ENCODE results near the gene VSIR.

VSIR gene

DNA sequence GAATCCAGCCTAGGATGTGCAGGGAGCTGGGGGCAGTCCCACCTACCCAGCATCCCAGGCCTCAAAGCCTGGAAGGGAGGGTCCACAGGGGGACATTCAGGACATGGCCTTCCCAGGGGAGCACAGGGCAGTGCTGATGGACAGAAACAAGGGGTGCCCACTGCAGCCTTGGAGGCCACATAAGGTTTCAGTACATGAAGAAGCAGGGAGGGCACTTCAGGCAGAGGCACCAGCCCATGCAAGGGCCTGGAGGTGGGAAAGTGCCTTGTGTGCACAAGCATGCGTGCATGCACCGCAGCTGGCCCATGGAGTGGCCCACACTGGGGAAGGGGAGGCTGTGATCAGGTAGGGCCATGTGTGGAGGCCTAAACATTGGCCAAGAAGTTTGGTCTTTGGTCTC is 62.8 kb downstream of the VSIR start:
- POLR2A ChIA-PET (ENCODE audit: low non-redundant PET), result no interaction called here
- DNase-seq (ENCODE audit: low spot score), result no peak
- TF ChIP-seq, protein P1, sequence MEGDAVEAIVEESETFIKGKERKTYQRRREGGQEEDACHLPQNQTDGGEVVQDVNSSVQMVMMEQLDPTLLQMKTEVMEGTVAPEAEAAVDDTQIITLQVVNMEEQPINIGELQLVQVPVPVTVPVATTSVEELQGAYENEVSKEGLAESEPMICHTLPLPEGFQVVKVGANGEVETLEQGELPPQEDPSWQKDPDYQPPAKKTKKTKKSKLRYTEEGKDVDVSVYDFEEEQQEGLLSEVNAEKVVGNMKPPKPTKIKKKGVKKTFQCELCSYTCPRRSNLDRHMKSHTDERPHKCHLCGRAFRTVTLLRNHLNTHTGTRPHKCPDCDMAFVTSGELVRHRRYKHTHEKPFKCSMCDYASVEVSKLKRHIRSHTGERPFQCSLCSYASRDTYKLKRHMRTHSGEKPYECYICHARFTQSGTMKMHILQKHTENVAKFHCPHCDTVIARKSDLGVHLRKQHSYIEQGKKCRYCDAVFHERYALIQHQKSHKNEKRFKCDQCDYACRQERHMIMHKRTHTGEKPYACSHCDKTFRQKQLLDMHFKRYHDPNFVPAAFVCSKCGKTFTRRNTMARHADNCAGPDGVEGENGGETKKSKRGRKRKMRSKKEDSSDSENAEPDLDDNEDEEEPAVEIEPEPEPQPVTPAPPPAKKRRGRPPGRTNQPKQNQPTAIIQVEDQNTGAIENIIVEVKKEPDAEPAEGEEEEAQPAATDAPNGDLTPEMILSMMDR (conservative IDR thresholded peaks at IDR 0.05; ENCODE audit: low read depth), result no peak
- CTCF ChIA-PET, result interaction anchor here (2.5 kb wide), 1 partner anchor 10 kb away, joined by 7 read pairs; no protein-coding TSS in a partner anchor
- 0 out of 2 replicates have a peak overlapping the region, but pooled peaks have one; percentile 22 for H3K27ac ChIP-seq

DNA sequence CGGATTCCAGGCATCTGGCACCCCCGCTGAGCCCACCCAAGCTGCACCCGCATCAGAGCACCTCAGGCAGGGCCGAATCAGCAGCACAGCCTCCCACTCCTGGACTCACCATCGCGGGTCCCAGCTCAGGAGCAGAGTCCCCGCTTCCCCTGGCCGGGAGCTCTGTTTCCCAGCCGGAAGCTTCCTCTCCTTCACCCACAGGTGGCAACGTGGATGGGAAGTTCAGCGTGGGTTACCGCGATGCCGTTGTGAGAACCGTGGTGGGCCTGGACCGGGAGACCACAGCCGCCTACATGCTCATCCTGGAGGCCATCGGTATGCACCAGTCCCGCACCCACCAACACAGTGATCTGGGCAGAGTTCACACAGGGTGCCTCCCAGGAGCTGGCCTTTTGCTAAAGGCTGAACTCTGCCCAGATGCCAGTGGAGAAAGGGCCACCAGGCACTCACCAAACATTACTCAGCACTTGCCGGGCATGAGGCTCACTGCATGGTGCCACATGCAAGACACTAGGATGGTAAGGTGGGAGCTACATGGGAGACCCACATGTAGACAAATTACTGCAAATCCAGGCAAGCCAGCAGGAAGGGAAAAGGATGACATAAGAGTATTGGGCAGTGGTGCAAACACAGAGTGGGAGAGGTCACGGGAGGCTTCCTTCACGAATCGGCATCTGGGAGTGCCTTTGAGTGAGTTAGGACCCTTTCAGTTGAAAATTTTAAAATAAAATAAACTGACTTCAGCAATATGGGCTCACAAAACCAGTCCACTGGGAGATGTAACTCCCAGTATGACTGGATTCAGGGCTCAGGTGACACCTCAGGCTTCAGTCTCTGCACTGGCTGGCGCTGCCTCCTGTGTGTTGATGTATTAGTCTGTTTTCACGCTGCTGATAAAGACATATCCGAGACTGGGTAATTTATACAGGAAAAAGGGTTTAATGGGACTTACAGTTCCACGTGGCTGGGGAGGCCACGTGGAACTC is 64.1 kb downstream of the VSIR start:
- CTCF ChIA-PET, result interaction anchor here (0.5 to 4.9 kb wide), 20 partner anchors 9 to 398 kb away, joined by 3 to 23 read pairs (median 5); partner anchors contain the start of genes SLC29A3 and VSIR
- POLR2A ChIA-PET (ENCODE audit: low non-redundant PET), result no interaction called here
- TF ChIP-seq, protein P1 (conservative IDR thresholded peaks at IDR 0.05; ENCODE audit: low read depth), result no peak
- DNase-seq (ENCODE audit: low spot score), result no peak
- H3K27ac ChIP-seq, result no peak overlapping the region

DNA sequence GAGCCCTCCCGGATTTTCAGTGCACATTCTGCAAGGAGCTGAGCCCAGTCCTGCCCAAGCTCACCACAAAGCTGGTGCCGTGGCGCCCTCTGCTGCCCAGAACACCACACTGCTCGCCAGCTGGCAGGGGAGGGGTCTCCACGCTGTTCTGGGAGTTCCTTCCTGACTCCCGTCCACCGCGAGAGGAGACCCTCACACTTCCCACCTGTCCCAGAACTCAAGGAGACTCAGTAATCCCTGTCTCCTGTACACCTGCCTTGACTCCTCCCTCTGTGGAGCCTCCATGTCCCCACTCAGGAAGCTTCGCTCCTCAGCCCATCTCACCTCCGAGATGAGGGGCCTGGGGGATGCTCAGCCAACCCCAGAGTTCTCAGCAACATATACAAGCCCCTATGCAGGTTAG is 65.0 kb downstream of the VSIR start:
- H3K27ac ChIP-seq, result no peak overlapping the region
- DNase-seq (ENCODE audit: low spot score), result peak; percentile 37
- TF ChIP-seq, protein P1 (conservative IDR thresholded peaks at IDR 0.05; ENCODE audit: low read depth), result peak; percentile 63
- CTCF ChIA-PET, result interaction anchor here (0.5 to 4.9 kb wide), 22 partner anchors 10 to 397 kb away, joined by 3 to 23 read pairs (median 4); partner anchors contain the start of genes CDH23, SLC29A3 and VSIR
- POLR2A ChIA-PET (ENCODE audit: low non-redundant PET), result no interaction called here

DNA sequence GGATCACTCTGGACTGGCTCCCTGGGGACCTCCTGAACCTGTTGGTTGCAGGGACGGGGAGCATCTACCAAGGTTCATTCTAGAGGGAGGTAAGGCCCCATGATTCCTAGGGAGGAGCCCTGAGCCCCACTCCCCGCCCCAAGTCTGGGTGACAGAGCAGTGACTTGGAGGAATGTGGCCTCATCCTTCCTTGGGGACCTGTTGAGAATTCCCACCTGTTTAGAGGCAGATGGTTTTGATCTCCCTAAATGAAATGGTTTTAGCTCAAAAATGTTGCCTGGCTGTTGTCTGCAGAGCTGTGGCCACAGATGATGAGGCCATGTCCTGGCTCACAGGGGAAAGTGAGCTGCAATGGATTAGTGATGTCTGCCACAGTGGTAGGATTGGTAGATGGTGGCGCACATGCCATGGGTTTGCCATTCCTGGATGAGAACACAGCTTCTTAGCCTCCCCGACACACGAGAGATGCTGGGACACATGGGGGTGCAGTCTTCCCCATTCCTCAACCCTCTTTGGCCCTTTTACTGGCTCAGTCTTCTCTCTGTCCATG is 66.0 kb downstream of the VSIR start:
- H3K27ac ChIP-seq, result no peak overlapping the region
- ChIA-PET CTCF (interaction anchor here (0.6 to 4.9 kb wide), 9 partner anchors 9 to 500 kb away, joined by 3 to 23 read pairs (median 8); partner anchors contain the start of genes CDH23, SLC29A3 and VSIR), POLR2A (ENCODE audit: low non-redundant PET) (no interaction called here)
- no peak for DNase-seq (ENCODE audit: low spot score)
- TF ChIP-seq, protein P1 (conservative IDR thresholded peaks at IDR 0.05; ENCODE audit: low read depth), result no peak

DNA sequence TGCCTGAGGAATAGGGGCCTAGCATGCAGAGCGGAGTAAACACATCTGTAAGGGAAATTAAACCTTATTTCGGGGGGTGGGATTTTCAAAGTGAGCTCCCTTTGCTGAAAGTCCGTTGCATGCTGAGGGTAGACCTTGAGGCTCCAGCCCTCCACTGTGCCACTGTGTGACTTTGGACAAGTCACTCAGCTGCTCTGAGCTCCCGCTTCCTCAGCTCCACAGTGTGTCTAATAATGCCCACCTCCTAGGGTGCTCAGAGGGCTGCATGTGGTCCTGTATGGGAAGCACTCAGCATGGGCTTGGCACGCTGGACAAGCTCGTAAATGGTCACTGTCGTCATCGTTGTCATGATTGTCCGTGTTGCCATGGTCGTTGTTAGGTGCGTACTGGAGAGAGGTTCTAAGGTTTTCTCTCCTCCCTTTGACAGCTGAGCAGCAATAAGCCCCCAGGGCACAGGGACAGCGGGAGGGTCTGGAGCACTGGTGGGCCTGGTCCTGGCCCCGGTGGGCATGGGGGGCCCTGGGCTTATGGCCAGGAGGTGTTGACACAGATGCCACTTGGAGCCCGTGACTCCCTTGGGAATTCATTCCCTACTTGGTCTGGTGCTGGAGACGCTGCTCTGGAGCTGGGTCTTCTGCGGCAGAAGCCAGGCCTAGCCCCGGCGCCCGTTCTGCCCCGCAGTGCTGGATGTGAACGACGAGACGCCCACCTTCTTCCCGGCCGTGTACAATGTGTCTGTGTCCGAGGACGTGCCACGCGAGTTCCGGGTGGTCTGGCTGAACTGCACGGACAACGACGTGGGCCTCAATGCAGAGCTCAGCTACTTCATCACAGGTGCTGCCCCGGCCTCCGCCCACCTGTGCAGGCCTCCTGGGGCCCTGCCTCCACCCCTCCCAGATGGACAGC is 66.9 kb downstream of the VSIR start:
- ChIA-PET CTCF (interaction anchor here (0.6 to 4.9 kb wide), 9 partner anchors 8 to 499 kb away, joined by 3 to 23 read pairs (median 4); partner anchors contain the start of gene VSIR), POLR2A (ENCODE audit: low non-redundant PET) (no interaction called here)
- H3K27ac ChIP-seq, result peak overlapping the region; percentile 53; the same call in 1 of the 2 replicates
- TF ChIP-seq, protein P1 (conservative IDR thresholded peaks at IDR 0.05; ENCODE audit: low read depth), result no peak
- no peak for DNase-seq (ENCODE audit: low spot score)

Measured in RWPE1 (cell line).